ENCODE measurements around the gene PTGDR. TPM values are rescaled to one million over a fixed set of nuclear protein-coding genes. Genes with fewer than 3 reads are reported as not detected.
A peak's percentile ranks its signal among the peaks of the same experiment; 100 is the strongest.

The PTGDR gene
- polyA plus RNA-seq (ENCODE audit: insufficient read length in 3 of 3) = under 1 TPM; 0.33 to 0.89 (median 0.67) TPM
- long read RNA-seq, donor 1 = 0 reads
- long read RNA-seq, donor 2, partial matches to known transcripts = 0 of 1 reads
- long read RNA-seq, donor 2, other reads (novel, unspliced or antisense) = 0 of 1 reads
- long read RNA-seq, donor 3 = 0 reads
- long read RNA-seq, donor 4 = 0 reads
- long read RNA-seq, donor 5 = 0 reads
- long read RNA-seq, donor 6 = 0 reads
- long read RNA-seq, donor 7, partial matches to known transcripts = 0 of 1 reads
- long read RNA-seq, donor 7, other reads (novel, unspliced or antisense) = 0 of 1 reads
- long read RNA-seq, donor 8 = 0 reads
- long read RNA-seq, donor 9, partial matches to known transcripts = 0 of 1 reads
- long read RNA-seq, donor 9, other reads (novel, unspliced or antisense) = 0 of 1 reads
- long read RNA-seq, donor 10, partial matches to known transcripts = 0 of 1 reads
- long read RNA-seq, donor 10, other reads (novel, unspliced or antisense) = 0 of 1 reads
- long read RNA-seq, donor 11 = 0 reads
- long read RNA-seq, donor 12 = 0 reads
- long read RNA-seq, donor 13 = 0 reads
- long read RNA-seq, donor 14 = 0 reads
- long read RNA-seq, donor 15 = 0 reads
- long read RNA-seq, donor 16 = 0 reads

GRCh38 chr14:52267501-52268278 lies at the start of gene PTGDR:
PTGDR (plus strand) TSS chr14:52267698; CDS start chr14:52267815, 117 bp downstream.
- peak in 2 of 11 donors; percentile 18 to 20 for DNase-seq (ENCODE audit: extremely low read depth in 1 of 11, low read depth in 9 of 11, low spot score in 4 of 11)

GRCh38 chr14:52219488-52220084 lies 47.9 kb upstream of the PTGDR start:
- DNase-seq (ENCODE audit: extremely low read depth in 1 of 11, low read depth in 9 of 11, low spot score in 4 of 11) = no peak

GRCh38 chr14:52220924-52221811 lies 46.3 kb upstream of the PTGDR start:
- DNase-seq (ENCODE audit: extremely low read depth in 1 of 11, low read depth in 9 of 11, low spot score in 4 of 11) = no peak

GRCh38 chr14:52222901-52223300 lies 44.6 kb upstream of the PTGDR start:
- DNase-seq (ENCODE audit: extremely low read depth in 1 of 11, low read depth in 9 of 11, low spot score in 4 of 11) = no peak

- DNase-seq (ENCODE audit: extremely low read depth in 1 of 11, low read depth in 9 of 11, low spot score in 4 of 11) = no peak
Measured at GRCh38 chr14:52227619-52228222, 39.8 kb upstream of the PTGDR start.

- DNase-seq (ENCODE audit: extremely low read depth in 1 of 11, low read depth in 9 of 11, low spot score in 4 of 11) = no peak
Measured at GRCh38 chr14:52233693-52234092, 33.8 kb upstream of the PTGDR start.

GRCh38 chr14:52235434-52235833 lies 32.1 kb upstream of the PTGDR start:
- DNase-seq (ENCODE audit: extremely low read depth in 1 of 11, low read depth in 9 of 11, low spot score in 4 of 11) = no peak

- DNase-seq (ENCODE audit: extremely low read depth in 1 of 11, low read depth in 9 of 11, low spot score in 4 of 11) = no peak
Measured at GRCh38 chr14:52235866-52236510, 31.5 kb upstream of the PTGDR start.

GRCh38 chr14:52238682-52239081 lies 28.8 kb upstream of the PTGDR start:
- DNase-seq (ENCODE audit: extremely low read depth in 1 of 11, low read depth in 9 of 11, low spot score in 4 of 11) = no peak

- no peak for DNase-seq (ENCODE audit: extremely low read depth in 1 of 11, low read depth in 9 of 11, low spot score in 4 of 11)
Measured at GRCh38 chr14:52240623-52241022, 26.9 kb upstream of the PTGDR start.

- no peak for DNase-seq (ENCODE audit: extremely low read depth in 1 of 11, low read depth in 9 of 11, low spot score in 4 of 11)
Measured at GRCh38 chr14:52241087-52241793, 26.3 kb upstream of the PTGDR start.

GRCh38 chr14:52244328-52244727 lies 23.2 kb upstream of the PTGDR start:
- DNase-seq (ENCODE audit: extremely low read depth in 1 of 11, low read depth in 9 of 11, low spot score in 4 of 11) = no peak

- no peak for DNase-seq (ENCODE audit: extremely low read depth in 1 of 11, low read depth in 9 of 11, low spot score in 4 of 11)
Measured at GRCh38 chr14:52244997-52245396, 22.5 kb upstream of the PTGDR start.

- no peak for DNase-seq (ENCODE audit: extremely low read depth in 1 of 11, low read depth in 9 of 11, low spot score in 4 of 11)
Measured at GRCh38 chr14:52248057-52248456, 19.4 kb upstream of the PTGDR start.

- DNase-seq (ENCODE audit: extremely low read depth in 1 of 11, low read depth in 9 of 11, low spot score in 4 of 11) = no peak
Measured at GRCh38 chr14:52251724-52252123, 15.8 kb upstream of the PTGDR start.

- no peak for DNase-seq (ENCODE audit: extremely low read depth in 1 of 11, low read depth in 9 of 11, low spot score in 4 of 11)
Measured at GRCh38 chr14:52253503-52253902, 14.0 kb upstream of the PTGDR start.

- no peak for DNase-seq (ENCODE audit: extremely low read depth in 1 of 11, low read depth in 9 of 11, low spot score in 4 of 11)
Measured at GRCh38 chr14:52254086-52254485, 13.4 kb upstream of the PTGDR start.
